Neural progenitor cell (in vitro differentiated cells): ENCODE results near the gene CDC16. TPM values are rescaled to one million over a fixed set of nuclear protein-coding genes. Genes with fewer than 3 reads are reported as not detected.
A peak's percentile ranks its signal among the peaks of the same experiment; 100 is the strongest.

Experiments used
- DNase-seq: peaks from one replicate; pipeline ENCODE4 v3.0.0-alpha.2; 2016; ENCODE audit warnings: low spot score
- H2AFZ ChIP-seq: fragments of 200-600 bp; sonication (generic); replicated peaks from 2 replicates; pipeline ENCODE4 v1.6.1; 2016; ENCODE audit warnings: antibody characterized with exemption
- H3F3A ChIP-seq: fragments of 200-600 bp; sonication (generic); 2 replicates; pipeline ENCODE4 v1.6.1; 2016; ENCODE audit warnings: antibody characterized with exemption, low read depth
- H3K27ac ChIP-seq: fragments of 200-600 bp; sonication (generic); 2 replicates; pipeline ENCODE4 v1.5.1; 2016; ENCODE audit warnings: mild to moderate bottlenecking
- H3K27me3 ChIP-seq: fragments of 200-600 bp; sonication (generic); 2 replicates; pipeline ENCODE4 v1.6.1; 2016; ENCODE audit warnings: mild to moderate bottlenecking, moderate library complexity
- H3K36me3 ChIP-seq: fragments of 200-600 bp; sonication (generic); 2 replicates; pipeline ENCODE4 v1.5.1; 2016
- H3K4me1 ChIP-seq: fragments of 200-600 bp; sonication (generic); 2 replicates; pipeline ENCODE4 v1.6.1; 2016; ENCODE audit warnings: mixed run types
- H3K4me2 ChIP-seq: fragments of 200-600 bp; sonication (generic); 2 replicates; pipeline ENCODE4 v1.6.1; 2016
- H3K4me3 ChIP-seq: fragments of 200-600 bp; sonication (generic); 2 replicates; pipeline ENCODE4 v1.5.1; 2016
- H3K79me2 ChIP-seq: fragments of 200-600 bp; sonication (generic); 2 replicates; pipeline ENCODE4 v1.6.1; 2016; ENCODE audit warnings: low read depth
- H3K9ac ChIP-seq: fragments of 200-600 bp; sonication (generic); 2 replicates; pipeline ENCODE4 v1.6.1; 2016
- H3K9me3 ChIP-seq: fragments of 200-600 bp; sonication (generic); 2 replicates; pipeline ENCODE4 v1.5.1; 2016; ENCODE audit warnings: low read depth
- H4K20me1 ChIP-seq: fragments of 200-600 bp; sonication (generic); 2 replicates; pipeline ENCODE4 v1.6.1; 2016; ENCODE audit warnings: low read depth
- H3K27ac Mint-ChIP-seq: 3 replicates; pipeline ENCODE4 v1.8.0; 2021; ENCODE audit warnings: mixed read lengths
- H3K27me3 Mint-ChIP-seq: 2 replicates; pipeline ENCODE4 v1.8.0; 2022; ENCODE audit warnings: low read depth, mild to moderate bottlenecking, inconsistent platforms, moderate library complexity, mixed read lengths; ENCODE audit not compliant: insufficient read depth
- H3K36me3 Mint-ChIP-seq: 3 replicates; pipeline ENCODE4 v1.8.0; 2021; ENCODE audit warnings: mixed read lengths
- H3K4me1 Mint-ChIP-seq: 3 replicates; pipeline ENCODE4 v1.8.0; 2021; ENCODE audit warnings: mixed read lengths
- H3K4me3 Mint-ChIP-seq: 3 replicates; pipeline ENCODE4 v1.8.0; 2021; ENCODE audit warnings: mild to moderate bottlenecking, moderate library complexity, mixed read lengths
- H3K9me3 Mint-ChIP-seq: 3 replicates; pipeline ENCODE4 v1.8.0; 2020; ENCODE audit warnings: mixed read lengths
- CTCF ChIP-seq: fragments of 200-600 bp; sonication (generic); IDR thresholded peaks from 2 replicates; pipeline ENCODE4 v1.5.1; 2017; ENCODE audit warnings: antibody characterized with exemption, mild to moderate bottlenecking
- EZH2 ChIP-seq: fragments of 200-600 bp; sonication (generic); IDR thresholded peaks from 2 replicates; pipeline ENCODE4 v1.6.1; 2017; ENCODE audit warnings: antibody characterized with exemption, mild to moderate bottlenecking, moderate library complexity
- EZH2phosphoT487 ChIP-seq: fragments of 200-600 bp; sonication (generic); IDR thresholded peaks from 2 replicates; pipeline ENCODE4 v1.6.1; 2017; ENCODE audit warnings: antibody characterized with exemption
- total RNA-seq: library from RNA; depleted of rRNA; stranded (reverse); fragments of >200 nt; gene quantifications from 2 replicates; pipeline ENCODE4 v1.2.3, GENCODE V29; 2015; ENCODE audit warnings: low replicate concordance

CDC16 gene
- total RNA-seq, 1 donor from 2014 or later = 69.6 TPM

GRCh38 chr13:114226088-114226487, 8.6 kb upstream of the CDC16 start:
- TF ChIP-seq EZH2phosphoT487 = no peak
- no peak for TF ChIP-seq EZH2
- TF ChIP-seq CTCF = no peak
- H3K9me3 ChIP-seq = no peaks in the 10 kb centered on the region
- Mint-ChIP-seq H3K27me3 (peaks cover 15% of the 10 kb centered on the region), H3K4me1 (peaks cover 32% of the 10 kb centered on the region), H3K9me3 (no peaks in the 10 kb centered on the region), H3K27ac (peak overlapping the region; percentile 74), H3K36me3 (no peaks in the 10 kb centered on the region), H3K4me3 (no peak overlapping the region)
- H3K27me3 ChIP-seq = peaks cover 19% of the 10 kb centered on the region
- no peak for DNase-seq
- H3F3A ChIP-seq = peaks cover 7% of the 10 kb centered on the region
- H3K4me1 ChIP-seq = peaks cover 13% of the 10 kb centered on the region
- no peaks in the 10 kb centered on the region for H3K36me3 ChIP-seq
- no peak overlapping the region for H3K9ac ChIP-seq
- no peak overlapping the region for H3K4me2 ChIP-seq
- no peak overlapping the region for H2AFZ ChIP-seq
- no peak overlapping the region for H3K27ac ChIP-seq
- no peaks in the 10 kb centered on the region for H3K79me2 ChIP-seq
- no peaks in the 10 kb centered on the region for H4K20me1 ChIP-seq
- no peak overlapping the region for H3K4me3 ChIP-seq

- Histone ChIP-seq H3K36me3 (no peaks in the 10 kb centered on the region), H3K79me2 (no peaks in the 10 kb centered on the region), H3K4me3 (no peak overlapping the region), H3K4me2 (peak overlapping the region; percentile 9), H3K27me3 (peaks cover 19% of the 10 kb centered on the region), H3K27ac (no peak overlapping the region), H3K4me1 (peaks cover 13% of the 10 kb centered on the region), H3K9ac (no peak overlapping the region), H3K9me3 (no peaks in the 10 kb centered on the region), H2AFZ (no peak overlapping the region), H4K20me1 (no peaks in the 10 kb centered on the region), H3F3A (peaks cover 7% of the 10 kb centered on the region)
- Mint-ChIP-seq H3K36me3 (no peaks in the 10 kb centered on the region), H3K4me3 (no peak overlapping the region), H3K4me1 (peaks cover 32% of the 10 kb centered on the region), H3K9me3 (no peaks in the 10 kb centered on the region), H3K27me3 (peaks cover 15% of the 10 kb centered on the region), H3K27ac (peak overlapping the region; percentile 74)
- DNase-seq = peak; percentile 88
- TF ChIP-seq EZH2 (no peak), CTCF (peak; percentile 95)
Measured at GRCh38 chr13:114226699-114227323, 7.9 kb upstream of the CDC16 start.

- H3K27ac Mint-ChIP-seq = no peak overlapping the region
- peaks cover 17% of the 10 kb centered on the region for H3K27me3 Mint-ChIP-seq
- peaks cover 30% of the 10 kb centered on the region for H3K4me1 Mint-ChIP-seq
Measured at GRCh38 chr13:114227528-114227927, 7.2 kb upstream of the CDC16 start.

More at GRCh38 chr13:114227528-114227927, 7.2 kb upstream of the CDC16 start:
- no peaks in the 10 kb centered on the region for H3K36me3 Mint-ChIP-seq
- H3K9me3 Mint-ChIP-seq = no peaks in the 10 kb centered on the region
- H3K4me3 ChIP-seq = no peak overlapping the region
- no peaks in the 10 kb centered on the region for H4K20me1 ChIP-seq
- DNase-seq = no peak
- no peaks in the 10 kb centered on the region for H3K36me3 ChIP-seq
- TF ChIP-seq CTCF = no peak
- no peak for TF ChIP-seq EZH2
- TF ChIP-seq EZH2phosphoT487 = no peak
- no peaks in the 10 kb centered on the region for H3K9me3 ChIP-seq
- H2AFZ ChIP-seq = no peak overlapping the region
- H3K27me3 ChIP-seq = peaks cover 19% of the 10 kb centered on the region
- H3K9ac ChIP-seq = no peak overlapping the region
- no peaks in the 10 kb centered on the region for H3K79me2 ChIP-seq
- no peak overlapping the region for H3K4me2 ChIP-seq
- peaks cover 7% of the 10 kb centered on the region for H3F3A ChIP-seq
- H3K4me1 ChIP-seq = peaks cover 13% of the 10 kb centered on the region
- no peak overlapping the region for H3K4me3 Mint-ChIP-seq
- H3K27ac ChIP-seq = no peak overlapping the region
